ENCODE data around the gene ARL16. TPM values are rescaled to one million over a fixed set of nuclear protein-coding genes. Genes with fewer than 3 reads are reported as not detected.

The ARL16 gene
- polyA plus RNA-seq, 1 donor = 24.4 TPM

GRCh38 chr17:81641825-81642489 lies 41.6 kb downstream of the ARL16 start:
- no peak for DNase-seq

DNA sequence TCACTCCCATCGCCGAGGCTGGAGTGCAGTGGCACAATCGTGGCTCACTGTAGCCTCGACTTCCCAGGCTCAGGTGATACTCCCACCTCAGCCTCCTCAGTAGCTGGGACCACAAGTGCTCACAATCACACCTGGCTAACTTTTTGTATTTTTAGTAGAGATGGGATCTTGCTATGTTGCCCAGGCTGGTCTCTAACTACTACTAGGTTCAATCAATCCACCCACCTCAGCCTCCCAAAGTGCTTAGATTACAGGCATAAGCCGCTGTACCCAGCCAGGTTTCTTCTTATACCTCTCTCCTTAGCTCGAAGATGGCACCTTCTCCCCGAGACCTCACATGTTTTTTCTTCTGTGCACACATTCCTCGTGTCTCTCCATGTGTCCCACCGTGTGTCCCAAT lies 43.6 kb downstream of the ARL16 start:
- no peak for DNase-seq

GRCh38 chr17:81638683-81639082 lies 44.9 kb downstream of the ARL16 start:
- DNase-seq = no peak

- DNase-seq = peak; percentile 92
These were observed 46.9 kb downstream of the ARL16 start, which contains the start of the genes NPLOC4 and TSPAN10 for GRCh38 chr17:81636505-81637288. TSS of gene NPLOC4 (minus strand) at chr17:81637112. CDS start at chr17:81636930, 182 bp downstream. TSS of gene TSPAN10 (plus strand) at chr17:81637196. CDS start at chr17:81642413, 5,217 bp downstream.

DNA sequence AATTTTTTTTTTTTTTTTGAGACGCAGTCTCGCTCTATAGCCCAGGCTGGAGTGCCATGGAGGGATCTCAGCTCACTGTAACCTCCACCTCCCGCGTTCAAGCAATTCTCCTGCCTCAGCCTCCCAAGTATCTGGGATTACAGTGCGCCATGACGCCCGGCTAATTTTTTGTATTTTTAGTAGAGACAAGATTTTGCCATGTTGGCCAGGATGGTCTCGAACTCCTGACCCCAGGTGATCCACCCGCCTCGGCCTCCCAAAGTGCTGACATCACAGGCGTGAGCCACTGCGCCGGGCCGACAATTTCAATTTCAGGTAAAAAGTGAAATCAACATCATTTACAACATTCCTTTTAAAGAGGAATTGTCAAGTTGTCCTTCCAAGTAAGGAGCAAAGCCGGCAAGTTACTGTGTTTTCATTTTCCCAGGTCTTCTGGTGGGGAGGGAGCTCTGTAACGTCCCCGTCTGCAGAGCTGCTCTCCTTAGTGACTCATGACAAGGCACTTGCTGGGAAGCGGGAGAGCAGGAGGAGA lies 47.6 kb downstream of the ARL16 start:
- DNase-seq = no peak

DNA sequence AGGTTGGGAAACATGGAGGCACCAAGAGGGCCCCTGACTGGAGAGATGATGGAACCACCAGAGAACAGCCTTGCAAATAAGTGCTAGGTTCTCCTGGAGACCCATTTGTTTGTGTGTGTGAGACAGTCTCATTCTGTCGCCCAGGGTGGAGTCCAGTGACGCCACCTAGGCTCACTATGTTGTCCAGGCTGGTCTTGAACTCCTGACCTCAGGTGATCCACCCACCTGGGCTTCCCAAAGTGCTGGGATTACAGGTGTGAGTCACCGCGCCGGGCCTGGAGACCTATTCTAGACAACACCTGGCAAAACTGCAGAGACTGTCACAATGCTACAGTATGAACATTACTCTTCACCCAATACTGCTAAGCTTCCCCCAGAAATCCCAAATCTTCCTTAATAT lies 48.2 kb downstream of the ARL16 start:
- no peak for DNase-seq

DNA sequence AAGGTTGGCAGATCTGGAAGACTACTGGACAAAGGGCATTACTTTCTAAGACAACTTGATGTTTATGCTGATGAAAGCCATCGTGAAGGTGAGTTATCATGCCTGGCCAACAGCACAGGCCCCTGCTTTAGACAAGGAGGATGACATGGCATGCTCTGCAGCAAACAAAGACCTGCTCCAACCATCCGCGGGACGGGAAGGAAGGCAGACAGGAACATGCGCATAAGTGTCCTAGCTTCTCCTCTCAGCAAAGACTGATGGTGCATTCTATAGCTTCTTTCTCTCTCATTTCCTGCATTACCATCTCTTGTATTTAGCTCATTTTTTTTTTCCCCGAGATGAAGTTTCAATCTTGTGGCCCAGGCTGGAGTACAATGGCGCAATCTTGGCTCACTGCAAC lies 52.1 kb downstream of the ARL16 start:
- DNase-seq = no peak

Other genes starting within 250 kb of the ARL16 start
- gene ACTG1, start 171.0 kb downstream of the ARL16 start, polyA plus RNA-seq (ENCODE audit: insufficient read length) = 1,339 TPM
- gene FSCN2, start 155.4 kb downstream of the ARL16 start, polyA plus RNA-seq (ENCODE audit: insufficient read length) = 2.8 TPM
- gene FAAP100, start 131.4 kb downstream of the ARL16 start, polyA plus RNA-seq (ENCODE audit: insufficient read length) = 22.3 TPM
- 55.0 TPM for gene NPLOC4, start 46.7 kb downstream of the ARL16 start, polyA plus RNA-seq (ENCODE audit: insufficient read length)
- gene TSPAN10, start 46.6 kb downstream of the ARL16 start, polyA plus RNA-seq (ENCODE audit: insufficient read length) = 0.96 TPM
- 4.0 TPM for gene PDE6G, start 27.3 kb downstream of the ARL16 start, polyA plus RNA-seq (ENCODE audit: insufficient read length)
- gene OXLD1, start 17.2 kb downstream of the ARL16 start, polyA plus RNA-seq (ENCODE audit: insufficient read length) = 12.0 TPM
- gene CCDC137, start 17.1 kb downstream of the ARL16 start, polyA plus RNA-seq (ENCODE audit: insufficient read length) = 16.8 TPM
- 59.1 TPM for gene HGS, start 214 bp upstream of the ARL16 start, polyA plus RNA-seq (ENCODE audit: insufficient read length)
- gene MRPL12, start 19.6 kb upstream of the ARL16 start, polyA plus RNA-seq (ENCODE audit: insufficient read length) = 55.2 TPM
- gene SLC25A10, start 28.5 kb upstream of the ARL16 start, polyA plus RNA-seq (ENCODE audit: insufficient read length) = 5.3 TPM
- not detected for gene GCGR, start 120.4 kb upstream of the ARL16 start, polyA plus RNA-seq (ENCODE audit: insufficient read length)
- gene MCRIP1, start 149.5 kb upstream of the ARL16 start, polyA plus RNA-seq (ENCODE audit: insufficient read length) = 135 TPM
- gene PPP1R27, start 151.3 kb upstream of the ARL16 start, polyA plus RNA-seq (ENCODE audit: insufficient read length) = 52.6 TPM
- 366 TPM for gene P4HB, start 176.7 kb upstream of the ARL16 start, polyA plus RNA-seq (ENCODE audit: insufficient read length)
- 166 TPM for gene ARHGDIA, start 187.5 kb upstream of the ARL16 start, polyA plus RNA-seq (ENCODE audit: insufficient read length)
- gene ALYREF, start 207.8 kb upstream of the ARL16 start, polyA plus RNA-seq (ENCODE audit: insufficient read length) = 57.6 TPM
- gene ANAPC11, start 207.9 kb upstream of the ARL16 start, polyA plus RNA-seq (ENCODE audit: insufficient read length) = 116 TPM
- gene NPB, start 218.4 kb upstream of the ARL16 start, polyA plus RNA-seq (ENCODE audit: insufficient read length) = 0.96 TPM
- 11.5 TPM for gene PCYT2, start 227.6 kb upstream of the ARL16 start, polyA plus RNA-seq (ENCODE audit: insufficient read length)
- gene SIRT7, start 234.4 kb upstream of the ARL16 start, polyA plus RNA-seq (ENCODE audit: insufficient read length) = 9.3 TPM
- 16.3 TPM for gene MAFG, start 243.9 kb upstream of the ARL16 start, polyA plus RNA-seq (ENCODE audit: insufficient read length)

Data from hindlimb muscle (tissue), 1 donor.